ENCODE data around the gene BPIFB4.

DNA sequence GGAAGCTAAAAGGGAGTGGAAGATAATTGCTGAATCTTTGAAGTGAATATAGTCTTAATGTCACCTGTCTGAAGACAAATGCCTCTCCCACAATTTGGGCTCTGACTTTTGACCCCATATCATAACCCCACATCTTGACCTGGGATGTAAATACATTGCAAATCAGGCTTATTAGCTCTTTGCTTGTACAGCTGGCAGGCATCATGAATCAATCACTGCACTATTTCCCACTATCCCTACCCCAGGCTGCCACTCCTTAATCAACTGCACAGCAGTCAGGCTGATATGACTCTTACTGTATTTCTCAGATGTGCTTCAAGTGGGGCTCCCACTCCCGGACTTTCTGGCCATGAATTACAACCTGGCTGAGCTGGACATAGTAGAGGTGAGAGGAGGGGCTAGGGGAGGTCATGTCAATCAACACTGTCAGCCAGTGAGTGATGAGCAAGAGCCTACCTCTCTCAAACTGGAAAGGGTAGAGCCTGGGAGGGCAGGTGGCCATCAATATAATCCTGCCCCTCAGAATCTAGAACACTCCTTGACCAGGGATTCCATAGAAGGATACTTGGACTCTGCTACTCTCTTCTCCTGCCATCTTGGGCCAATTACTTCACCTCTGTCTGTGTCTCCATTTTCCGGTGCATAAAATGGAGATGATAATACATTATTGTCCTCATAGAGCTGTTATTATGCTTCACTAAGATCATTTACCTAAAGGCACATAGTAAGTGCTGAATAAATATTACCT, 36.3 kb upstream of the BPIFB4 start:
- TF ChIP-seq CTCF (conservative IDR thresholded peaks at IDR 0.05) = no peak
- no peak for TF ChIP-seq EZH2 (IDR thresholded peaks at IDR 0.05; ENCODE audit: low read depth)
